ENCODE measurements around the gene PTPRB.

PTPRB gene

DNA sequence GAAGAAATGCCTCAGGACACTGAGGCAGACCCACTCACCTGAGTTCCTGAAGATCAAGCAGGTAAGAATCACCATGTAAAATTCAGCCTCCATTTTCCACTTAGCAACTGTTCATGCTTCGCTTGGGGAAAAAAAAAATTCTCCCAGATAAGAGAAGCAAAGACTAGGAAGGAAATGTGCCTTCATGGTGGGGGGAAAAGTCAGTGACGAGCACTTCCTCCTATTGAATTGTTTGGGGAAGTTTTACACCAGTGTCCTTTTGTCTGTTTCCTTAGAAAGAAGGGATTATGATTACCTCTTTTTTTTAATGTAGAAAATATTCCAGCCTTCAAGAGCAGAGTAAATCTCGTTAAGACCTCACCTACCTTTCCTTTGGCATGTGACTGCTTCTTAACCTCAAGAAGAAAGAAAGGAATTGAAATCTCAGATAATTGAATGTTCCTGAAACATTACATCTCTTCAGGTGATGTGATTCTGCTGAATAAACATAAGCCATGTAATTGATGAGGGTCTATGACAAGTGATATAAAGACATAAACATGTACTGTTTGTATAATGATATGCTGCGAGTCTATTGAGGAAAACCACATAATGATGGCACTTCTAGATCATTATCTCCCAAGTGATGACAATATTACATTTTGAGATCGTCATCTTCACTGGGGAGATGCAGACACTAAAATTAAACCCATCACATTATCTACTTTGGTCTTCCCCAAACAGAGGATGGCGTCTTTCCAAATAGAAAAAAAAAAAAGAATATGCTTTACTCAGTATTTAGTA is at the start of gene PTPRB:
Gene PTPRB, minus strand, starts transcription at position 127 of the 783 bp plus-strand sequence. Its CDS starts 34 bp downstream, at position 93.
- DNase-seq (ENCODE audit: low read depth), result no peak

GRCh38 chr12:70686907-70687306 is 49.7 kb upstream of the PTPRB start:
- DNase-seq (ENCODE audit: low read depth), result no peak

DNA sequence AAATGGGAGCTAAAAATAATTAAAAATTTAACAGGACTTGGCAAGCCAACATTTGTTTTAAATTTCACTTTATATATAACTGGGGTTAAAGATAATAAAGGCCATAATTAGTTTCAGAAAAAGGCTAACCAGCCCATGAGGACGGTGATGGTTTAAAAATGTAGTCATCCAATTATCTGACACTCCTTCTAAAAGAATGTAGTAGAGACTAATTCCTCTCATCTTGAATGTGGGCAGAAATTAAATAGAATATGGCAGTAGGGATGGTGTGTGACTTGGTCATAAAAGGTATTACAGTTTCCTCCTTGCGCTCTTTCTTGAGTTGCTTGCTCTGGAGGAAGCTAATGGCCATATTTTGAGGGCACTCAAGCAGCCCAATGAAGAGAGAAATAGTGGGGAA is 49.1 kb upstream of the PTPRB start:
- DNase-seq (ENCODE audit: low read depth), result no peak

- no peak for DNase-seq (ENCODE audit: low read depth)
Measured at GRCh38 chr12:70683976-70684375, 46.7 kb upstream of the PTPRB start.

- no peak for DNase-seq (ENCODE audit: low read depth)
Measured at GRCh38 chr12:70671698-70672097, 34.5 kb upstream of the PTPRB start.

- no peak for DNase-seq (ENCODE audit: low read depth)
Measured at GRCh38 chr12:70670948-70671347, 33.7 kb upstream of the PTPRB start.

DNA sequence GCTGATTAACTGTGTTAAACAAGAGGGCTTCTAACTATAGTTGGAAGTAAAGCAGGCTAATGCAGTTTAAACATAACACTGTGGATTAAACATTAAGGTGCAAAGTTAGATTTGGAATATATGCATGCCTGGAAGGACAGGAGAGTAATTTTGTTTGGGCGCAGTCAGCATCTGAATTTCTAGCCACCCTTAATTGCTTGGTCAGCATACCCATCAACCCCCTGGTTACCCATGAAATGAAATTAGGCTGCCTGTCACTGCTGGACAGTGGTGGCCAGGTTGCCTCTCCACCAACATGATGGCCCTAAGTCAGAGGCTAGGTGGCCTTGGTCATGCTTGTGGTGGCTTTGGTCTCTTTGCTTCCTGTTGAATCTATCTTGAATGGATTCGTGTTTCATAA is 30.0 kb upstream of the PTPRB start:
- DNase-seq (ENCODE audit: low read depth), result no peak

DNA sequence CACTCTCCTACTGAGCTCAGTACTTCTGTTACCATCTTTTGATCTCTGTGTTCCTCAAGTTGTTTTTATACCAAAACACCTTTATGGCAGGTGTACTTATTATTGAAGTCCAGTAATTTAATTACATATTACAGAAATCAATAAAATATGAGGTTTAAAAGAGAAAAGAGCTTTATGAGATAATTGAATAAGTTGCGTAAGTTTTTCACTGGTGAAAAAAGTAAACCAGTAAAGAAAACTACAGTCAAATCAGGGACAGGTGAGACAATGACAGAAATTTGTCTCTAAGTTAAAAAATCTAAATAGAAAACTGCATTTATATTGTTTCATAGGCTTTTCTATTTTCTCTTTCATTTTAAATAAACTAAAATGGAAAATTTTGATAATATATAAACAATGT is 29.1 kb upstream of the PTPRB start:
- no peak for DNase-seq (ENCODE audit: low read depth)

- no peak for DNase-seq (ENCODE audit: low read depth)
Measured at GRCh38 chr12:70664465-70664881, 27.2 kb upstream of the PTPRB start.

DNA sequence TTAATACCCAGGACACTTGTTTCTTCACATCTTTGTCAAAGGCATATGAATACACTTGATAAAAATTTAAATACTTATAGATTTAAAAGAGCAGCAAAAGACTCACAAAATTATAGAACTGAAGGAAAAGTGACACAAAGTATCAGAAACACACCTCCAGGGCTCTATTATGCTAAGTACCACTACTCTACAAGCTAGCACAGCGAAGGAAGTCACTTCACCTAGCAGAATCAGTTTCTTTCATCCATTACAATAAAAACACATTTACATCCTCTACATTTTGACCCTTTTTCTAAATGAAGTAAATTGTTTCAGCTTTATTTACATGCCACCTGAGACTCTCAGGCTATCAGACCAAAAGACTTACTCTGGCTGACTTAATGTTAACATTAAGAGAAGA is 26.6 kb upstream of the PTPRB start:
- DNase-seq (ENCODE audit: low read depth), result no peak

- DNase-seq (ENCODE audit: low read depth), result no peak
Measured at GRCh38 chr12:70661466-70662161, 24.4 kb upstream of the PTPRB start.

GRCh38 chr12:70660620-70661219 is 23.5 kb upstream of the PTPRB start:
- DNase-seq (ENCODE audit: low read depth), result no peak

DNA sequence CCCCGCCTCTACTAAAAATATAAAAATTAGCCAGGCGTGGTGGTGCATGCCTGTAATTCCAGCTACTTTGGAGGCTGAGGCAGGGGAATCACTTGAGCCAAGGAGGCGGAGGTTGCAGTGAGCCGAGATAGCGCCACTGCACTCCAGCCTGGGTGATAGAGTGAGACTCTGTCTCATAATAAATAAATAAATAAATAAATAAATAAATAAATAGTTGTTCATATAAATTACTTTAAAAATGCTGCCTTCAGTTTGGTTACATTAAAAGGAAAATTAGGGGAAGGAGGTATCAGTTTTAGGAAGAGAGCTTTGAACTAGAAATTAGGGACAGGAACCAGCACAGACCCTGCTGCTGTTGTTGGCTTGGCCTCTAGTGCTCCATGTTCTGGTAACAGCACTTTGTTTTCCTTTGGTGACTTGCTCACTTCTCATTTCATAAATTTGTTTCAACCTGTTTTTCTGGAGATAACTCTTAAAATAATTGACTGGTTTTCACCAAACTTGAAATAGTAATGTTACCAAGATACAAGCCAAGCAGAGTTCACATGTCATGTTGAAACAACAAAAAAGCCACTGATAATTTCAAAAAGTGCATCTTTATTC is 22.9 kb upstream of the PTPRB start:
- DNase-seq (ENCODE audit: low read depth), result no peak

GRCh38 chr12:70659077-70659606 is 21.9 kb upstream of the PTPRB start:
- DNase-seq (ENCODE audit: low read depth), result no peak

DNA sequence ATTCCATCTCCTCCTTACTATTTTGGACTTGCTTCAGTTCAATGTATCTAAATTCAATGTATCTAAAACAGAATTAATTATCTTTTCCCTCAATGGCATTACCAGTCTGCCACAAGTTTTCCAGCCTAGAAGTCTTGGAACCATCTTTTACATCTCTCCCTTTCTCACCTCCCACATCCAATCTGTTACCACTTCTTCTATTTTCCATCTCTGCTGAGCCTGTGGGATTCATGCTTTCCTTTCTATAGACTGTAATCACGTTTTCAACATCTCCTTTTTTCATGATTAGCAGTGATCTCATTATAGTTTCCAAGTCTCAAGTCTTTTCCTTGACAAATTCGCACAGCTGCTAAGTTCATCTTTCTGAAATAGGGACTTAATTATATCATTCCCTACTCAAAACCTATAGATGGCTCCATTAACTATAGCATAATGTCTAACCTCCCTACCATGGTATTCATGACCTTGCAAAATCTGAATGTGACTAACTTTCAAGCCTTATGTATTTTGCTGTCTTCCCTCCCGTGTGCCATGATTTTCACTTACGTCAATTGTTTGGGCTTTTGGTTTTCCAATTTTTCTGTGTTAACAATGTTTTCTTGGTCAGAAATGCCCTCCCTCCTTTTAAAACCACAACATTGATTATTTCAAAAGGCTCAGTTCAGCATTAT is 20.5 kb upstream of the PTPRB start:
- DNase-seq (ENCODE audit: low read depth), result no peak

DNA sequence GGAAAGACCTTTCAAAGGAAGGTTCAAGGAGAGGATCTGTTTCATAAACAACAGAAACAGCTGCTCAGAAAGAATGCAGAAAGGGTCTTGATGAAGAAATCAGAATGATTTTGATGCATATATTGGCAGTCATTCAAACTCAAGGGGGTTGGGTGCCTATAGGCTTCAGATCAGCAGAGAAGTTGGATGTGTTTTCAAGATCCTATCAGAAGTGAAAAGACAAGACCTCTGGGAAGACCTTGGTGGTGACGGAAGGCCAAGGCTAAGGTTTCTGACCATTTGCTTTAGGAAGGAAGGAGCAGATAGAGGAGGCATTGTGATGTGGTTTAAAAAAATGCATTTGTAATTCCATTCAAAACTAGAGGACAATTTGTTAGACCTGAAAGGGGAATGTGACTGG is 15.2 kb upstream of the PTPRB start:
- no peak for DNase-seq (ENCODE audit: low read depth)

DNA sequence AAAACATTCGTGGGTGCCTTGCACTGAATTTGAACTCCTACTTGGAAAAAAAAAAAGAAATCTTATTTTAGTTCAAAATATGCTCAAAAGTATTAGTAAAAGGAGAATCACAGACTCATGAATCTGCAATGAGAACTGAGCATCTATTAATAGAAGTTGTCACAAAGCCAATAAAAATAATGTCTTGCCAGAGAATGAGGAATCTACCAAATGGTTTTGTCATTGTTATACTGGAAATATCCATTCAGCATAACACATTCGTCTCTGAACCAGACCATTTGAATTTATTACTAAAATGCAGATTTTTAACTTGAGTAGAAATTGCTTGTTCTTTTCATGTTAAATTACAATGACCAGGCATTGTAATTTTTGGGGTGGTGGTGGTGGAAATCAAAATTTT is 11.6 kb upstream of the PTPRB start:
- DNase-seq (ENCODE audit: low read depth), result no peak

GRCh38 chr12:70648191-70648590 is 11.0 kb upstream of the PTPRB start:
- DNase-seq (ENCODE audit: low read depth), result no peak

DNA sequence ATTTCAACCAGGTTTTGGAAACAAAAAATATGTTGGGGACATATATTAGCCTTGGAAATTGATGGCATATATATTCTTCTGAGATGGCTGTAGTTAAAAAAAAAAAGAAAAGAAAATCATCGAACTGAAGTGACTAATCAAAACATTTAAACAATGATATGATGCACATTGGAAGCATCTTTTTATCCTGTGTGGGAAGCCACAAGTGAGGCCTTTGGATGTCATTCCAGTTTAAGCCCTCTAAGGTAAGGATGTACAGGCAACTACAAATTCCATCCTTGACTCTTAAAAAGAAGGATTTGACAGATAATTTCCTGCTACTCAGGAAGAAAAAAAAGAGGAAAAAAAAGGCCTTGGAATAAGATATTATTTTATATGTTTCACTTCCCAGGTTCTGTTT is 9.6 kb upstream of the PTPRB start:
- no peak for DNase-seq (ENCODE audit: low read depth)

GRCh38 chr12:70645494-70646317 is 8.5 kb upstream of the PTPRB start:
- DNase-seq (ENCODE audit: low read depth), result no peak

- DNase-seq (ENCODE audit: low read depth), result no peak
Measured at GRCh38 chr12:70644861-70645260, 7.6 kb upstream of the PTPRB start.
